ENCODE data around the gene C1R. TPM values are rescaled to one million over a fixed set of nuclear protein-coding genes. Genes with fewer than 3 reads are reported as not detected.

The C1R gene
- total and polyA plus RNA-seq, 8 donors: 69.3 to 693 (median 87.1) TPM

DNA sequence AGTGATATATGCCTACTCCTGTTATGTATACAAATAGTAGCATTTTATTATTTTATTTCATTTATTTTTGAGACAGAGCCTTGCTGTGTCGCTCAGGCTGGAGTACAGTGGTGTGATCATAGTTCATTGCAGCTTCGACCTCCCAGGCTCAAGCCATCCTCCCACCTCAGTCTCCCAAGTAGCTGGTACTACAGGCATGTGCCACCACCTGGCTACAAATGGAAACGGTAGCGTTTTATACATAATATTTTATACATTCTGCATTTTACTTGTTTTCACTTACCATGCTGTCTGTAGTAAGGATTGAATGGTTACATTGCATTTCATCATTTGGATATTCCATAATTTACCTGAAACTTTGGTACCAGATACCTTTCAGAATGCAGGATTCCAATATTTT, 14.1 kb downstream of the C1R start:
- Histone ChIP-seq H3K9me3 (no peaks in the 10 kb centered on the region), H3K36me3 (peaks cover 0 to 31% of the 10 kb centered on the region in 2 donors), H3K4me1 (peaks cover 6 to 16% of the 10 kb centered on the region in 2 donors), H3K27me3 (no peaks in the 10 kb centered on the region), H3K4me3 (no peak overlapping the region), H3K27ac (no peak overlapping the region)
- intact Hi-C loops (cut with DNase I): no loop called here
- TF ChIP-seq, protein P1, sequence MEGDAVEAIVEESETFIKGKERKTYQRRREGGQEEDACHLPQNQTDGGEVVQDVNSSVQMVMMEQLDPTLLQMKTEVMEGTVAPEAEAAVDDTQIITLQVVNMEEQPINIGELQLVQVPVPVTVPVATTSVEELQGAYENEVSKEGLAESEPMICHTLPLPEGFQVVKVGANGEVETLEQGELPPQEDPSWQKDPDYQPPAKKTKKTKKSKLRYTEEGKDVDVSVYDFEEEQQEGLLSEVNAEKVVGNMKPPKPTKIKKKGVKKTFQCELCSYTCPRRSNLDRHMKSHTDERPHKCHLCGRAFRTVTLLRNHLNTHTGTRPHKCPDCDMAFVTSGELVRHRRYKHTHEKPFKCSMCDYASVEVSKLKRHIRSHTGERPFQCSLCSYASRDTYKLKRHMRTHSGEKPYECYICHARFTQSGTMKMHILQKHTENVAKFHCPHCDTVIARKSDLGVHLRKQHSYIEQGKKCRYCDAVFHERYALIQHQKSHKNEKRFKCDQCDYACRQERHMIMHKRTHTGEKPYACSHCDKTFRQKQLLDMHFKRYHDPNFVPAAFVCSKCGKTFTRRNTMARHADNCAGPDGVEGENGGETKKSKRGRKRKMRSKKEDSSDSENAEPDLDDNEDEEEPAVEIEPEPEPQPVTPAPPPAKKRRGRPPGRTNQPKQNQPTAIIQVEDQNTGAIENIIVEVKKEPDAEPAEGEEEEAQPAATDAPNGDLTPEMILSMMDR (IDR thresholded peaks at IDR 0.05): no peak
- no peak for DNase-seq
- ATAC-seq: no peak

DNA sequence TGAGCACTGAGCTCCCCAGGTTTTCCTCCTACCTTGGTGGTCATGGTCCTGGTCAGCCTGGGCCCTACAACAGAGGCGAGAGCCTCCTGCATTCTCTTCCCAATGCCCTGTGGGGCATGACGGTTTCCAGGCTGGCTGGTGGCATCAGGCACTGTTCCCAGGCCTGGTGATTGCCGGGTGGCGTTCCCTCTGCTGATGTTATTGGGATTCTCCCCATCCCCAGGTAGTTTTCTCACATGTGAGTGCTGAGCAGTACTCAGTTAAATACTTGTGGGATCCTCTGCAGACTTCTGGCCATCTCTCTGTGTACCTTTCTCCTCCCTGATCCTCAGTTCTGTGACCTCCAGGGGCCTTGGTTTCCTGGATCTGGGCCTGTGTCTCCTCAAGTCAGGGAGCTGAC, 15.8 kb downstream of the C1R start:
- TF ChIP-seq, protein P1 (IDR thresholded peaks at IDR 0.05): no peak
- Histone ChIP-seq H3K4me3 (no peak overlapping the region), H3K27me3 (no peaks in the 10 kb centered on the region), H3K4me1 (peaks cover 6 to 16% of the 10 kb centered on the region in 2 donors), H3K9me3 (no peaks in the 10 kb centered on the region), H3K36me3 (peaks cover 0 to 15% of the 10 kb centered on the region in 2 donors), H3K27ac (no peak overlapping the region)
- no peak for ATAC-seq
- DNase-seq: no peak
- intact Hi-C loops (cut with DNase I): no loop called here

DNA sequence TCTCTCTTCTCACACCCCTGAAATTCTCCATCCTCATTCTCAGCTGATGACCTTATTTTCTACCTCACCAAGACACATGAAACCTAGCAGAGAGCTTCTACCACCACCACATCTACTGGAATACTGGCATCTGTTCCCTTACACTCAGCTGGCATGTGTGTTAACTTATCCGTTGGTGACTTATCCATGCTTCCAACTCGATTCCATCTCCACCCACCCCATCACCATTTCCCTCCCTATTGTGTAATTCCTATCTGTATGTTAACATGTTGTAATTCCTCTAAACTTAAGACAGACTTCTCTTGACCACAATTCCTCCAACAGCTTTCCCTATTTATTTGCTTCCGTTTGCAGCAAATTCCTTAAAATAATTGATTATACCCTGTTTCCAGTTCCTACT, 16.3 kb downstream of the C1R start:
- DNase-seq: no peak
- no peak for ATAC-seq
- intact Hi-C loops (cut with DNase I): no loop called here
- Histone ChIP-seq H3K27ac (no peak overlapping the region), H3K27me3 (no peaks in the 10 kb centered on the region), H3K36me3 (peaks cover 0 to 9% of the 10 kb centered on the region in 2 donors), H3K9me3 (no peaks in the 10 kb centered on the region), H3K4me1 (peaks cover 6 to 16% of the 10 kb centered on the region in 2 donors), H3K4me3 (no peak overlapping the region)
- TF ChIP-seq, protein P1 (IDR thresholded peaks at IDR 0.05): no peak

DNA sequence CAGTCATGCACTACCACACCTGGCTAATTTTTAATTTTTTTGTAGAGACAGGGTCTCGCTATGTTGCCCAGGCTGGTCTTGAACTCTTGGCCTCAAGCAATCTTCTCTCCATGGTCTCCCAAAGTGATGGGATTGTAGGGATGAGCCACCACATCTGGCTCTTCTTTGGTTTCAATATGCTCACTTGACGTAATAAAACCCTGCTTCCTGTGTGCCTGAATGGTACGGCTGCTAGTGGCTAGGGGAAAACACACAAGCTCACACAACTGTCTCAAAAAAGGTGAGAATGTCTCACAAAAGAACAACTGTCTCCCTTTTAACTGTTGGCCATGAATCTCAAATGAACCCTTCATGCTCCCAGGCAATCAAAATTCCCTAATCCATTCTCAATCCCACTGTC, 16.7 kb downstream of the C1R start:
- no peaks in the 10 kb centered on the region for H3K9me3 ChIP-seq
- ATAC-seq (no peak), DNase-seq (no peak)
- TF ChIP-seq, protein P1 (IDR thresholded peaks at IDR 0.05): no peak
- H3K27ac ChIP-seq: no peak overlapping the region
- peaks cover 0 to 6% of the 10 kb centered on the region in 2 donors for H3K36me3 ChIP-seq
- intact Hi-C loops (cut with DNase I): no loop called here
- no peaks in the 10 kb centered on the region for H3K27me3 ChIP-seq
- no peak overlapping the region for H3K4me3 ChIP-seq
- peaks cover 6 to 16% of the 10 kb centered on the region in 2 donors for H3K4me1 ChIP-seq

DNA sequence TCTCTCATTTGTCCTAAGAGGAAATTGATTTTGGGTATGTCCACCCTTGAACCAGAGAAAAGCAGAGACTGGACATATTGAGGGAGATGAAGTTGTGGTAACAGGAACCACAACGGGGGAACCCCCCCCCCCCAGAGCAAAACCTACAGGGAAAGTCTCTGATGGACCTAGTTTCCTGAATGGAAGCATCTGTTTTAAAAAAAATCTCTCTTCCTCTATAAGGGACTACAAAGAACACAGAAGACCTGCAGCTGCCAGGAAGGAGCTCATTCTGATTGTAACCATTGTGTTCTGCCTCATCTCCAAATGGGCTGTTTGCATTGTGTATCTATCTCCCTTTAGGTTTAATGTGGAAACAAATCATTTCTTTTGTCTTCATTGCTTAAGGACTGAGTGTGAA, 18.3 kb downstream of the C1R start:
- peaks cover 0 to 16% of the 10 kb centered on the region in 2 donors for H3K36me3 ChIP-seq
- no peaks in the 10 kb centered on the region for H3K27me3 ChIP-seq
- H3K4me1 ChIP-seq: peaks cover 2 to 3% of the 10 kb centered on the region in 2 donors
- H3K9me3 ChIP-seq: no peaks in the 10 kb centered on the region
- no peak for ATAC-seq
- no peak overlapping the region for H3K4me3 ChIP-seq
- intact Hi-C loops (cut with DNase I): no loop called here
- H3K27ac ChIP-seq: no peak overlapping the region
- no peak for DNase-seq
- TF ChIP-seq, protein P1 (IDR thresholded peaks at IDR 0.05): no peak

Data from left lung (tissue), 10 donors.